ENCODE results near the gene KDM2A.

GRCh38 chr11:67261946-67262681 lies 143.1 kb downstream of the KDM2A start:
- no peak for TF ChIP-seq CTCF (IDR thresholded peaks at IDR 0.05; ENCODE audit: insufficient read depth, low read length)
- TF ChIP-seq GABPA (IDR thresholded peaks at IDR 0.05; ENCODE audit: low read depth), result no peak

All from HL-60 (cell line).